ENCODE data around the gene IGFBP5. TPM values are rescaled to one million over a fixed set of nuclear protein-coding genes. Genes with fewer than 3 reads are reported as not detected.
A peak's percentile ranks its signal among the peaks of the same experiment; 100 is the strongest.

IGFBP5 gene
- polyA plus RNA-seq, 3 donors, result not detected

- H3K36me3 ChIP-seq (replicated peaks in 1 of 2; ENCODE audit: control insufficient read depth in 1 of 2, insufficient read depth in 2 of 2, low read length in 2 of 2), result no peaks in the 10 kb centered on the region
- Mint-ChIP-seq H3K4me3 (peak overlapping the region; percentile 77 to 89), H3K27ac (no peak overlapping the region), H3K27me3 (ENCODE audit: low read depth in 3 of 3) (peaks cover 49 to 71% (median 69%) of the 10 kb centered on the region in 3 donors), H3K4me1 (peaks cover 41% of the 10 kb centered on the region), H3K36me3 (peaks cover 4 to 9% of the 10 kb centered on the region in 2 donors), H3K9me3 (peaks cover 0 to 21% (median 7%) of the 10 kb centered on the region in 7 donors)
- no peak for TF ChIP-seq CTCF (IDR thresholded peaks at IDR 0.05)
- DNase-seq, result no peak
- no peak overlapping the region for H3K27ac ChIP-seq (ENCODE audit: low read depth in 1 of 2, low read length in 2 of 2)
- no peaks in the 10 kb centered on the region for H3K9me3 ChIP-seq (replicated peaks in 1 of 2; ENCODE audit: control insufficient read depth in 1 of 2, insufficient read depth in 1 of 2, low read length in 2 of 2)
- no peak overlapping the region for H2AFZ ChIP-seq (ENCODE audit: insufficient read depth, low read depth, low read length, poor library complexity, severe bottlenecking)
- intact Hi-C loops (cut with micrococcal nuclease), result no loop called here
- peaks cover 24 to 46% of the 10 kb centered on the region in 2 donors for H3K27me3 ChIP-seq (ENCODE audit: control insufficient read depth in 2 of 2, insufficient read depth in 2 of 2, low read length in 2 of 2)
- no peak overlapping the region for H3K4me2 ChIP-seq (replicated peaks; ENCODE audit: extremely low read depth, low read length, poor library complexity, severe bottlenecking)
- H3K79me2 ChIP-seq (ENCODE audit: insufficient read depth, low read length), result no peaks in the 10 kb centered on the region
- no peaks in the 10 kb centered on the region for H4K20me1 ChIP-seq (ENCODE audit: insufficient read depth, low read length)
- WGBS (ENCODE audit: insufficient coverage), result 41% methylated on average over 12 of the region's 13 CpGs
- no peak overlapping the region for H3K9ac ChIP-seq (ENCODE audit: insufficient read depth, low read length, poor library complexity, severe bottlenecking)
- peaks cover 38 to 45% of the 10 kb centered on the region in 2 donors for H3K4me1 ChIP-seq (ENCODE audit: control insufficient read depth in 1 of 2, insufficient read depth in 2 of 2, low read length in 2 of 2)
- peak overlapping the region in 1 of 3 experiments; percentile 66 for H3K4me3 ChIP-seq (replicated peaks in 1 of 3; ENCODE audit: low read depth in 2 of 3, low read length in 3 of 3)
Measured at GRCh38 chr2:216632346-216632951, 62.9 kb downstream of the IGFBP5 start.

DNA sequence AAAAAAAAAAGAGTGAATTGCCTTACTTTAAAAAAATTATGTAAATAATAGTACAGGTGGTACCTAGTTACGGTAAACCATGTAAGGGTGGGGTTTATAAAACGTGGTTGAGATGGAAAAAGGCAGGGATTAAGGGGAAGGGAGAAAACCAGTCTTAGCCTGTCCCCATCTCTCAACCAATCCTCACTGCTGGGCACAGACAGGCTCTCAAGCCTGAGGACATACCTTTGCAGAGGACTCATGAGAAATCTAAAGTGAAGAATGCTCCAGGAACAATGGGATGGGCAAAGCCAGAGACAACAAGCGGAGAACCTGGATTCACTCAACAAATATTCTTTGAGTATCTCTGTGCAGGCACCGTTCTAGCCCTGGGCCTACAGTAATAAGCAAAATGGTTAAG, 65.6 kb downstream of the IGFBP5 start:
- no peaks in the 10 kb centered on the region for H4K20me1 ChIP-seq (ENCODE audit: insufficient read depth, low read length)
- H3K9me3 ChIP-seq (replicated peaks in 1 of 2; ENCODE audit: control insufficient read depth in 1 of 2, insufficient read depth in 1 of 2, low read length in 2 of 2), result no peaks in the 10 kb centered on the region
- no peak for DNase-seq
- no peaks in the 10 kb centered on the region for H3K36me3 ChIP-seq (replicated peaks in 1 of 2; ENCODE audit: control insufficient read depth in 1 of 2, insufficient read depth in 2 of 2, low read length in 2 of 2)
- peaks cover 15 to 20% of the 10 kb centered on the region in 2 donors for H3K4me1 ChIP-seq (ENCODE audit: control insufficient read depth in 1 of 2, insufficient read depth in 2 of 2, low read length in 2 of 2)
- Mint-ChIP-seq H3K4me3 (no peak overlapping the region), H3K9me3 (peaks cover 0 to 16% (median 7%) of the 10 kb centered on the region in 7 donors), H3K36me3 (peaks cover 4 to 9% of the 10 kb centered on the region in 2 donors), H3K4me1 (peaks cover 16% of the 10 kb centered on the region), H3K27ac (no peak overlapping the region), H3K27me3 (ENCODE audit: low read depth in 3 of 3) (peaks cover 33 to 46% (median 46%) of the 10 kb centered on the region in 3 donors)
- no peak overlapping the region for H3K9ac ChIP-seq (ENCODE audit: insufficient read depth, low read length, poor library complexity, severe bottlenecking)
- no peak overlapping the region for H2AFZ ChIP-seq (ENCODE audit: insufficient read depth, low read depth, low read length, poor library complexity, severe bottlenecking)
- H3K27ac ChIP-seq (ENCODE audit: low read depth in 1 of 2, low read length in 2 of 2), result no peak overlapping the region
- intact Hi-C loops (cut with micrococcal nuclease), result no loop called here
- no peak overlapping the region for H3K4me3 ChIP-seq (replicated peaks in 1 of 3; ENCODE audit: low read depth in 2 of 3, low read length in 3 of 3)
- no peak overlapping the region for H3K4me2 ChIP-seq (replicated peaks; ENCODE audit: extremely low read depth, low read length, poor library complexity, severe bottlenecking)
- no CpG with 5 or more reads among the region's 4 CpGs for WGBS (ENCODE audit: insufficient coverage)
- no peak for TF ChIP-seq CTCF (IDR thresholded peaks at IDR 0.05)
- no peaks in the 10 kb centered on the region for H3K79me2 ChIP-seq (ENCODE audit: insufficient read depth, low read length)
- H3K27me3 ChIP-seq (ENCODE audit: control insufficient read depth in 2 of 2, insufficient read depth in 2 of 2, low read length in 2 of 2), result peaks cover 18 to 31% of the 10 kb centered on the region in 2 donors

Measured in CD14-positive monocyte (primary cell).